ENCODE results near the gene DYSF.

The DYSF gene

DNA sequence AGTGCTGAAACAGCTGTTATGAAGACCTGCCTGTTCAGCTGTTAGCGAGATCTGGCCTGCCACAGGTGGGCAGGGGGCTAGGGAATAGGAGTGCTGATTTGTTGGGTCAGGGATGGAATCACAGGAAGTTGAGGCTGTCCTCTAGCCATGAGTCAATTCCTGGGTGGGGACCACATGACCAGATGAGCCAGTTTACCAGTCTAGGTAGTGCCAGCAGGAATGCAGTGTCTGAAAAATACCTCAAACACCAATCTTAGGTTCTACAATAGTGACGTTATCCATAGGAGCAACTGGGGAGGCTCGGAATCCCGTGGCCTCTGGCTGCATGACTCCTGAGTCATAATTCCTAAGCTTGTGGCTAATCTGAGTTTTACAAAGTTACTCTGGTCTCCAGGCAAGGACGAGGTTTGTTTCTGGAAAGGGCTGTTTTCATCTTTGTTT is 44.9 kb downstream of the DYSF start:
- in situ Hi-C loops (cut with HindIII; ENCODE audit: low sequenced_read_pairs): no loop called here

DNA sequence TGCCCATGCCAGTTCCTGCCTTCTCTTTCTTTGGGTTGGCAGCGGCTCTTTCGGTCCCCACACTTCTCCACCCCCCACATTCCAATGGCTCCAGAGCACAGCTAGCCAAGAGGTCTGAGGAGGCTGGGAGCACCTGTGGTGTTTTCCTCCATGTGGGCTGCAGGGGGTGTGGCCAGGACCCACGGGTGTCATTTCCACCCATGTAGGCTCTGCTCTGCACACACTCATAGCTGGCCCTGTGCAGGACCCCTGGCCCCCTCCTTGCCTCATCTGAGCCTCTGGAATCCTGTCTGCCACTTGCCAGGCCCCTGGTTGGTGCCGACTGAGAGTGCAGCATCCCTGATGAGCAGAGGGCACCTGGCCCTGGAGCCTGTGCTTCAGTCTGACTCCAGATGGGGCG is 46.3 kb downstream of the DYSF start:
- in situ Hi-C loops (cut with HindIII; ENCODE audit: low sequenced_read_pairs): no loop called here

DNA sequence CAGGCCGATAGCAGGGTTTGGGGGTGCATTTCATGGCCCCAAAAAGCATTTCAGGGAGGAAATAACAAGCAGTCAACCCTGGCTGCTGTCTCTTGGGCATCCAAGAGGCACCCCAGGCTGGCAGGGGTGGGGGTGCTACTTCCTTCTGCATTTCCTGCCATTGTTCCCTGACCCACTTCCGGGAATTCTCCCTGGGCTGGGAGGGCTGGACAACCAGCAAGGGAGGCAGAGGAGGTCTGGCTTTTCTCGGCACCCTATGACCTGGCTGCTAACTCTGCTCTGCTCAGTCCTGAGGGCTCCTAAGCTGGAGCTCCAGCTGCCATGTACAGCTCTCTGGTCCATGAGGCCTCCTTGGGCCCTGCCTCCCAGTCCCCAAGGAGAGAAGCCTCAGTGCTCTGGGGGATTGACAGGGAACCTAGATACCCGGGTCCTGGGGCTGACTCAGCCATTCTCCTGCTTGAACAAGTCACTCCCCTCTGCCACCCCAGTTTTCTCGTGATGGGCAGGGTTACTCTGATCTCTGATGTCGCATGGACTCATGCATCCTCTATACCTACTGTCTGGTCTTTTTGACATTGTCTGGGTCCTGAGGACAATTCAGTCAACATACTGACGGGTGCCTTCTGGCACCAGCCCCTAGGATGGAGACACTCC is 47.2 kb downstream of the DYSF start:
- in situ Hi-C loops (cut with HindIII; ENCODE audit: low sequenced_read_pairs): no loop called here

GRCh38 chr2:71502941-71503738 is 49.8 kb downstream of the DYSF start:
- in situ Hi-C loops (cut with HindIII; ENCODE audit: low sequenced_read_pairs): no loop called here

- in situ Hi-C loops (cut with HindIII; ENCODE audit: low sequenced_read_pairs): no loop called here
Observed at GRCh38 chr2:71503837-71504236, 50.5 kb downstream of the DYSF start.

GRCh38 chr2:71504611-71505010 is 51.2 kb downstream of the DYSF start:
- in situ Hi-C loops (cut with HindIII; ENCODE audit: low sequenced_read_pairs): no loop called here

GRCh38 chr2:71505086-71505769 is 51.9 kb downstream of the DYSF start:
- in situ Hi-C loops (cut with HindIII; ENCODE audit: low sequenced_read_pairs): no loop called here

DNA sequence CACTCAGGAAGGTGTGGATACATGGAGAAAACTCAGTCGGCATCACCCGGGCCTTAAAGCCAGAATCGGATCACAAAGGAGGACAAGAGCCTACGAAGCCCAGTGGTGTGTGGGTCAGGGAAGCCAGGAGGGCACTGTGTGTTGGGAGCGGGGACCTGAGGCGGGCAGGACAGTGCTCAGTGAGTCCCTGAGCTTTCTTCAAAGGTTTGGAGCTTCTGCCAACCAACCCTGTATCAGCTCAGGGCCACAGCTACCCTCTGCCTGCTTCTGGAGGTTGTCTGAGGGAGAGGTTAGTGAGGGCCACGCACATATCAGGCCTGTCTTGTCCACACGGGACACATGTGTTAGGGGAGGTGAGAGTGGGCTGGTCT is 52.4 kb downstream of the DYSF start:
- in situ Hi-C loops (cut with HindIII; ENCODE audit: low sequenced_read_pairs): no loop called here

DNA sequence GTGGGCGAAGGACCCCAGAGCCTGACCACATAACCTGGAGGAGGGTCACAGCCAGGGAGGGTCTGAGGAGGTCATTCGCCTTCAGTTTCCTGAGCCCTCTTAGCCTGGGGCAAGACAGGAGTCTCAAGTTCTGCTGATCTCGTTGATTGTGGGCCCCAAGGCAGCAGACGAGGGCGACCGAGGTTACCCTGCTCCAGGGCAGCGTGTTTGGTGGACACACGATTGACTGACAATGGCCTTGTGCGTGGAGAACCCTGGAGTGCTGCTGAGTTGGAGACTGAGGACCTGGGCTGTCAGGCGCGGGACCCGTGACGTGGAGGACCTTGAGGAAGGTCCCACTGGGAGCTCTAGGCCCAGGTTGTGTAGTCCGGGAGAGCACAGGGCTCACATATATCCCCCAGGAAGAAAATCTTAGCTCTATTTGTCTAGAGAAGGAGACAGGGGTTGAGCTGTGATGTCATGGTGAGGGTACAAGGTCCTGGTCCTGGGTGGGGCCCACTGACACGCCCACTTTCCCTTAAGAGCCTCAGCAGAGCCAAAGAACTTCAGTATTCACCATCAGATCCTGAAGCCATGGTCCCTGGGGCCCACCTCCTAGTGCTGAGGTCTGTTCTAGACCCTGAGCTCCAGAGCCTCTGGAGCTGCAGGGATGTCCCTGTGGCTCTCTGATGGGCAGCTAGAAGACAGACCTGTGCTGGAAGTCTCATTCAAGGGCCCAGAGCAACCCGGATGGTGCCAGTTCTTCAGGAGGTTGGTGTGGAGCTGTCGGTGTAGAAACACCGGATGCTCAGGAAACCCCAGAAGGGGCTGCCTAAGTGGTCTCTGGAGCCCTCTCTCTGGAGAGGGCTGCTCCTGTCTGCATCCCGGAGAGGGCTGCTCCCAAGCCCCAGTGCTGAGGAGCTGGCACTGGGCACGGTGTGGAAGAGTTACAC is 53.1 kb downstream of the DYSF start:
- in situ Hi-C loops (cut with HindIII; ENCODE audit: low sequenced_read_pairs): no loop called here

- in situ Hi-C loops (cut with HindIII; ENCODE audit: low sequenced_read_pairs): no loop called here
Observed at GRCh38 chr2:71507476-71507875, 54.1 kb downstream of the DYSF start.

- in situ Hi-C loops (cut with HindIII; ENCODE audit: low sequenced_read_pairs): loop anchor here (5.0 kb wide), 2 partner anchors 48 to 213 kb away; no protein-coding TSS in a partner anchor
Observed at GRCh38 chr2:71510196-71510807, 56.9 kb downstream of the DYSF start.

DNA sequence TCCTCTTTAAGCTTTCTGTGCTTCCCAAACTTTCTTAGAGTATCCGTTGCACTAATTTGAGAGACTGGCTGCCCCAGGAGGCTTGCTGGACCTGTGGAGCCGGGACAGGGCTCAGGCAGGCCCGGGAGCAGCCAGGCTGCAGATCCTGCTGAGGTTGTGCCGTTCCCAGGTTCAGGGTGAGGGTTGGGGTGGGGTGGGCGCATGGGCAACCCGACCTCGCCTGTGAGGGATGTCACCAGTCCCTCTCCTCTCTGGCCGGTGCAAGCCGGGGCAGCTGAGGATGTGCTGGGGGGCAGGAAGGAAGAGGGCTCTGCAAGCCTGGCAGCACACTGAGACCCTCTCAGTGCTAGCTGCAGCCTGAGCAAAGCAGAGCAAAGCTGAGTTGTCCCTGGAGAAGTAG is 57.6 kb downstream of the DYSF start:
- in situ Hi-C loops (cut with HindIII; ENCODE audit: low sequenced_read_pairs): loop anchor here (5.0 kb wide), 2 partner anchors 49 to 214 kb away; no protein-coding TSS in a partner anchor

DNA sequence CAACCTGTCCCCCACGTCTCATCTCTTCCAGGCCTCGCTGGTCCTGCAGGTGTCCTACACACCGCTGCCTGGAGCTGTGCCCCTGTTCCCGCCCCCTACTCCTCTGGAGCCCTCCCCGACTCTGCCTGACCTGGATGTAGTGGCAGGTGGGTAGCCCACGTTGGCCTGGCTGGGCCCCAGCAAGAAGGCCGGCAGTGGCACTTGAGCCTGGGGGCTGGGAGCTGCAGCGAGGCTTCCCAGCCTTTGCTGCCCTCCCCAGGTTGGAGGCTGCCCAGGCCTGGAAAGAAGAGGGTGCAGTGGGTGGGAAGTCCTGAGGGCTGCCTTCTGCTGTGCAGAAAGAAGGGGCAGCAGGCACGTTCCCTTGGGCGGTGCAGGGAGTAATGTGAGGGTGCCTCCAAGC is 58.4 kb downstream of the DYSF start:
- in situ Hi-C loops (cut with HindIII; ENCODE audit: low sequenced_read_pairs): loop anchor here (5.0 kb wide), 2 partner anchors 49 to 214 kb away; no protein-coding TSS in a partner anchor

DNA sequence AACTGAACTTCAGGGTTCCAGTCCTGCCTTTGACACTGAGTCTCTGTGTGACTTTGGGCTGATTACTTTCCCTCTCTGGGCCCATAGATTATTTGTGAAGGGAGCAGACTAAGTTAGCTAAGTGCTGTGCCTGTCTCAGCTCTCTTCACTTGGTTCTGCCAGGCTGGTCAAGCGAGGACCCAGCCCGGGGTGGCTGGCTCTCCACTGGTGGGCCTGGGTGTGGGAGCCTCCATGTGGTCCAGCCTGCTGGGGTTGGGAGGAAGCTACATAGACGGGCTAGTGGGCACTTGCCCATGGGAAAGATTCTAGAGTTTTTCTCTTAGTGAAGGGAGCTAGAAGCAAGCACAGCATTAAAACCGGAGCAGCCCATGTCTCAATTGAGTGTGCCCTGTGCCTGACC is 59.0 kb downstream of the DYSF start:
- in situ Hi-C loops (cut with HindIII; ENCODE audit: low sequenced_read_pairs): loop anchor here (5.0 kb wide), 2 partner anchors 50 to 215 kb away; no protein-coding TSS in a partner anchor

DNA sequence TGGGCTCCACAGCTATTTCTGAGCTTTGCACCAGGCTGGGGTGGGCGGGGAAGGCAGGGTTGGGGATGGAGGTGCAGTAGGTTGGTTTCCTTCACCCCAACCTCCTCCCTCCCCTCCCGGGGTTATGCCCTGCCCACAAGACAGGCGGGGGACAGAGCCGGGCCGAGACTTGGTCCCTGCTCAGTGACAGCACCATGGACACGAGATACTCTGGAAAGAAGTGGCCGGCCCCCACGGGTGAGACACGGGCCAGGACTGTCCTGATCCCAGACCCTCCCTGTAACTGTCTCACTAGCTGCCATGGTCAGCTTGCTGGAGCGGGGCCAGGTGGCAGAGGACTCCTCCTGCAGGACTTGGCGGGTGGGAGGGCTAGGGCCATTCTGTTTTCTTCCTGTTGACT is 59.7 kb downstream of the DYSF start:
- in situ Hi-C loops (cut with HindIII; ENCODE audit: low sequenced_read_pairs): loop anchor here (5.0 kb wide), 2 partner anchors 51 to 216 kb away; no protein-coding TSS in a partner anchor

DNA sequence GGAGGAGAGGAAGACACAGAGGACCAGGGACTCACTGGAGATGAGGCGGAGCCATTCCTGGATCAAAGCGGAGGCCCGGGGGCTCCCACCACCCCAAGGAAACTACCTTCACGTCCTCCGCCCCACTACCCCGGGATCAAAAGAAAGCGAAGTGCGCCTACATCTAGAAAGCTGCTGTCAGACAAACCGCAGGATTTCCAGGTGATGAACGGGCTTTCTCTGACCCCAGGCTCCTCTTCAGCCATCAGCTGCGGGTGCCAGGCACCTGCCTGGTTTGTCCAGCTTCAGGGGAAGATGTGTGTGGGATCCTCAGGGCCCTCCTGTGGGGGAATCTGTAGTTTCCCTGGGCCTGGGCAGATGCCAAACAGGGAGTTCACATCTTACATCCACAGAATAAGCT is 60.4 kb downstream of the DYSF start:
- in situ Hi-C loops (cut with HindIII; ENCODE audit: low sequenced_read_pairs): loop anchor here (5.0 kb wide), 2 partner anchors 51 to 216 kb away; no protein-coding TSS in a partner anchor

GRCh38 chr2:71516253-71516888 is 63.0 kb downstream of the DYSF start:
- in situ Hi-C loops (cut with HindIII; ENCODE audit: low sequenced_read_pairs): no loop called here

DNA sequence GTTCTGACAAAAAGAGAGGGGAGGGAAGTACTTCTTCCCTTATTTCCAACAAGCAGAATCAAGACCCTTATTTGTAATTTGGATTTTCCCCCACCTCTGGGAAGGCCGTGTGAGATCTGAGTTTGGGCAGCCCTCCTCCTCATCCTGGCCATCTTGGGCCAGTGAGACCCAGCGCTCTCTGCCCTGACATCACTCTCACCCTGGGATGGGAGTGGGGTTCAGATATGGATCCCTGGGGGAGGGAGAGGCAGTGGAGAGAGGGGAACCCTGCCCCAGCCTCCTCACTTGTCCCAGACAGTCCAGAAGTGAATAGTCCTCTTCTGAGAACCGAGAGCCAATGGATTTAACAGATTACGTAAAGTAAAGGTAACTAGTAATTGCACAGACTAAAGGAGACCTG is 64.5 kb downstream of the DYSF start:
- in situ Hi-C loops (cut with HindIII; ENCODE audit: low sequenced_read_pairs): no loop called here

DNA sequence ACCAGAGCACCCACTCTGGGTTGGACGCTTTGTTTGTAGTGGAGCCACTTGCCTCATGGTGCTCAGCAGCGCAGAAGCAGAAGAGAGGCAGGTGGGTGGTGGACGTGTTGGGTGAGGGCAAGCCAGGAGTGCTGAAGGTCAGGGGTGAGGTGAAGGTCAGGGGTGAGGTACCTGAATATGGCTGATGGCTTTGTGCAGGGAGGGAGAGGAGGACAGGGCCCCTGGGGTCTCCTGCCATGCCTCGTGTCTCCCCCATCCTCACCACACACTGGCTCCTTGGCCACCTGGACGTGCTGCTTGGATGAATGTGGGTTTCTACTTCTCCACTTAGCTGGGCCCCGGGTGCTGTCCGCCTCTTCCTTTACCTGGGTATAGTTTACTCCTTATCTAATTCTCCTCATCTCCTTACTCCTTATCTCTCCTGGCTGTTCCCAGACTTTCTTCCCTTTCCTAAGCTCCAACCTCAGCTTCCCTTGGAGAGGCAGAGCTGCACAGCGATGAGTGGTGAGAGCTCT is 68.1 kb downstream of the DYSF start:
- in situ Hi-C loops (cut with HindIII; ENCODE audit: low sequenced_read_pairs): no loop called here
